CMK (cell line): ENCODE measurements around the gene GNAI3.
A peak's percentile ranks its signal among the peaks of the same experiment; 100 is the strongest.

ENCODE experiments used
- DNase-seq: peaks from one replicate; pipeline ENCODE4 v3.0.0-alpha.2; 2010; ENCODE audit warnings: low read depth

The GNAI3 gene

DNA sequence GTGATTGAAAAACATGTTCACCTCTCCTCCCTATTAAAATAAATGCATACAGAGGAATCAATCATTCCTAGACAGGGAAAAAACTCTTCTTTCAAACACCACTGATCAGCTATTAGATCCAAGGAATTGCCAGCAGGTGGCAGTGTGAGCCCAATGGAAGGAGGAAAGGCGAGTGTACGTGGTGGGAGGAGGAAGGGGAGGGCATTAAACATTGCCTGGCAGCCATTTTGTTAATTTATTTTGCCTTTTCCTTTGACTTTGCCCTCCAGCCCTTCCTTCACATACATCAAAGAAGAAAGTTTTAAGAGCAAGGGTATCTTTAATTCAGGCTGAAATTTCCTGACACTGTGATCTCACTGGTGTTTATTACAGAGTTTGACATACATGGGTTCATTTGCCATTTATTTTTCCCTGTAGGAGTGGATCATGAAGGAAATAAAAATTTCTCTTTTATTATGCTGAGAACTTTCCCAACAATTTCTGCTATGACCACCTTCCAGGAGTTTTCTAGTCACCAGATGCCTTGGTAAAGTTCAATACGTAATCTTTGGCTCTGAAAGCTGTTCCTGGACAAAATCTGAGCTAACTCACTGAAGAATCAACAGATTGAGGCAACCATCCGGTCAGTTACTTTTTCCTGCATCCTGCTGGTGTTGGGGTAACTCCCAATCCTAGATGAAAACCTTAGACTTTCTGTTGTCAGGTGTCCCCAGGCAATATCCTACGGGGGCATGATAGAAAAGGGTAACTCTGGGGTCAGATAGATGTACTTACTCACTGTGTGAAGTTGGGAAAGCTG lies 1.9 kb upstream of the GNAI3 start:
- peak; percentile 58 for DNase-seq

DNA sequence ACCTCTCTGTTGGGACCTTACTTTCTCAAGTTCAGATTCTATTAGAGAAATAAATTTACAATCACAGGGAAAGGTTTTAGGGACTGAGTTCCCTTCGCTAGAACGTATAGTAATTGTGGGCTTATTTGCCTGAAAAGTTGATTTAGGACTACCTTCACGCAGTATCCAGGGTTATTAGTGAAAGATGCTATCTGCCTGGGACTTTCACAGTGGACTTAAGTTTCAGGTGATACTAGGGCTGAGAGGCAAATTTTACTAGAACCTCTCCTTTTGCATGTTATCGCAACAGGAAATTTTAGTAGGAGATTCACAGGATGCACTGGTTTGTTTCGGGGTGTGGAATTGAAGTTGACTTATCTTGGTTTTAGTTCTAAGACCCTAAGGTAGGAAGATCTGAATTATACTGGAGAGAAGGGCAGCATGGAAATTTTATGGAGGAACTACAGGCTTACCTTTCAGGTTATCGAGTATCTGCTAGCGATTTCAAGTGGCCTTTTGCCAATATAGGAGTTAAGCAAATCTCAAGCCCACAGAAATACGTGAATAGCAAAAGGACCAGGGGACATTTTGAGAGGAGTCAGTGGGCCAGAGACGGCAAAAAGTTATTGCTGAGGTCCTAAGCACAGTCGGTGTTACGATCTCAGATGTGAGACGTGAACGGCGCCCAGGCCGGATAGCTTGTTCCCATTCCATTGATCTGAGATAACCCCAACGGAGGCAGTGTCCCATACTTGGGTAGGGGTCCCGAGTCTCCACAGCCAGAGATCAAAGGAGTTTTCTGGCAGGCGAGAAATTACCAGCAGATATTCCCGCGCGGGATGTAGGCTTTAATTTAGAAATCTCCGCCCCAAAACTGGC lies 723 bp upstream of the GNAI3 start:
- DNase-seq = no peak

DNA sequence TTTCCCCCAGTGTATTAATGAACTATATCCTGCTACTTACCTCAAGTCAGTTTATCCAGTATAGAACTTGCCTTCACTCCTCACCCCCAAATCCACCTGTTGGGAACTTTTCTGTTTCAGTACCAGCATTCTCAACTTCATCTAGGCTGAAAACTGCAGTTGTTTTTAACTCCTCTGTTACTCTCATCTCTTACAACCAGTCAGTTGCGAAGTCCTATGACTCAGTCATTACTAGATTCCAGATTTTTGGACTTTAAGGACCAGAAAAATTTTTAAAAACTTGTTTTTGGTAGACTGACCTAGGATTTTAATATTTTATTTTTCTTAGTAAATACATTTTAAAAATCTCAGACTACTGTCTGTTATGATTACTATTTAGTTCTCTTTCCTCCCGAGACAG lies 8.1 kb downstream of the GNAI3 start:
- DNase-seq = no peak

DNA sequence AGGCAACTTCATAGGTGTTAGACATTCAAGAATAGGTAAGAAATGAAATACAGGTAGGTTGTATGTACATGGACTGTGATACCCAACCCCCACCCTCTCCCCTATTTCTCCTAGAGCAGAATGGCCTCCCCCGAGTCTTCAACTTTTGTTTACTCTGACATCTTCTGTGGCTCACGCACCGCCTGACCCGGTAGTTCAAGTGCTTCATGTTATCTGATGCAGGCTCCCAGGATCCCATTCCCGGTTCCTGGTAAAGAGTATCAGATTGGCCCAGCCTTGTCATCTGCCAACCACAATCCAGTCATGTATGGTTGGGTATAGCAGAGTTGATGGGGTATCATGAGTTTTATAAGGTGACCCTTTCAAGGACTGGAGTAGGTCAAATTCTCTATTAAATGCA lies 9.1 kb downstream of the GNAI3 start:
- DNase-seq = no peak

DNA sequence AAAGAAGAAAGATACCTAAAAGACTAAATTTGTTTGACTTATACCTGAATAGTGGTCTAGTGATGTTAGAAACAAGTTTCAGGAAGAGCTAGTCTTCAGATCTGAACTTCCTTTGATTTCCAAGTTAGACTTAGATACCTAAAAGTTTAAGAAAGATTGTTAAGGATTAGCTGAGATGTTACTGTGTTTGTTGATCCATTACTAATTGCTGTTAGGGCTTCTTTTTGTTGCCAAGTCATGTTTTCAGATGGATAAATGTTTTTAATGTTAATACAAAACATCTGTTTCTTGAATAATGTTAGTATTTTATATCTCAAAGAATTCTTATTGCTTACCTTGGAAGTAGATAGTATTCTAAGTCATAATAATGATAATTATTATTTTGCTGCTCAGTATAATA lies 11.6 kb downstream of the GNAI3 start:
- no peak for DNase-seq

DNA sequence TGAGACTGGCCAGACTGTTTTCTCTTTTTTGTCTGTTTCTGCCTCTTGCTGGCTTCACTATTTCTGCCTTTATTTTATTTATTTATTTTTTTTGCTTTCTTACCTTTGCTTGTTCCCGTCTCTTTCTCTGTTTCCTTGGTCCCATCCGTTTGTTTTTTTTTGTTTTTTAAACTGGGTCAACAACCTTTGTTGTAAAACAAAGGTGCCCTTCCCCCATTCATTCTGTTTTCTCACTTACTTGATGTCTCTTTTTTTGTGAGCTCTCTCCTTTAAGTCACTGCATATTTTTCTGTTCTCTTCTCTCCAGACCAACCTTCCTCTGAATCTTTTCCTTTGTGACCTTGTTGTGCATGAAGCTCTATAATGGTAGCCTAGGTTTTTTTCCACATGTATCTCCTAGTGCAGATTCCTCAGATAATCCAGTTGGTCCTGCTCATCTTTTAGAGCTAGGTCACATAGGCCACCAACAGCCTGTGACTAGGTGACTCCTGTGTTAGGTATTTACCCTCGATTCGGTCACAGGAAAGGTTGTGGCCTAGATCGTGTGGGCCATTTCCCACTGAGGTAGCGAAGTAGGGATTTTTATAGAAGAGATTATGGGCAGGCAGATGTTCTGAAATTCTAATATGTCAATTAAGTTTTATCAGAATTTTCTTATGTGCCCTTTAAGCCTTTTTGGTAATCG lies 15.9 kb downstream of the GNAI3 start:
- no peak for DNase-seq

DNA sequence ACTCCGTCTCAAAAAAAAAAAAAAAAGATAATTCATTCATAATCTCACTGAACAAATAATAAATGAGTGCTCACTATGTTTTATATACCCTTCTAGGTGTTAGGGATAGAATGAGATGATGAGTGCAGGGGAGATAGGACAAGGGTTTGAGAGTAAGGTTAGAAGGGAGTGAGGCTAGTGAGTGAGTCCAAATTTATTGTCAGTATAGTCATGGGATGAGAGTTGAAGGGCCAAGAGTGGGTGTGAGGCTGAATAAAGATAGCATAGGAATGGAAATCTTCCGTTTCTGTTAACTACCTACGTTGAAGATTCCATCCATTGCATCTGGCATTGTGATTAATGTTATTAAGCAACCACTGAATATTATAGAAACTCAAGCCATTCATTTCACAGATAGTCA lies 16.8 kb downstream of the GNAI3 start:
- no peak for DNase-seq

DNA sequence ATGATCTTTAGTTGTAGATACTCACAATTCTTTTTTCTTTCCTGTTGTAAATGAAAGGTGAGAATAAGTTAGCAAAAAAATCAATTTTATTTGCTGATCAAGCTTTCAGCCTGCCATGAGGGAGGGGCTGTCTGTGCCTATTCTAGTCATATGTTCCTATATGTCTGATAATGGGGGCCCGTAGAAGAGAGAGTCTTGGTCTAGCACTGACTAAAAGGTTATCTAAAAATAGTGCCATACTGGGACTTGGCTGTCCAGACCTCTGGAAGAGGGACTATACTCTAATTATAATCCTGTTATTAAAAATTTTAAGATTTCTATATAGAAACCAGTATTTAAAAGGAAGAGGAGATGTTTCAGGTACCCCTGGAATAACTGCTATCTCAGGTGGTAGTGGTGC lies 18.6 kb downstream of the GNAI3 start:
- no peak for DNase-seq

DNA sequence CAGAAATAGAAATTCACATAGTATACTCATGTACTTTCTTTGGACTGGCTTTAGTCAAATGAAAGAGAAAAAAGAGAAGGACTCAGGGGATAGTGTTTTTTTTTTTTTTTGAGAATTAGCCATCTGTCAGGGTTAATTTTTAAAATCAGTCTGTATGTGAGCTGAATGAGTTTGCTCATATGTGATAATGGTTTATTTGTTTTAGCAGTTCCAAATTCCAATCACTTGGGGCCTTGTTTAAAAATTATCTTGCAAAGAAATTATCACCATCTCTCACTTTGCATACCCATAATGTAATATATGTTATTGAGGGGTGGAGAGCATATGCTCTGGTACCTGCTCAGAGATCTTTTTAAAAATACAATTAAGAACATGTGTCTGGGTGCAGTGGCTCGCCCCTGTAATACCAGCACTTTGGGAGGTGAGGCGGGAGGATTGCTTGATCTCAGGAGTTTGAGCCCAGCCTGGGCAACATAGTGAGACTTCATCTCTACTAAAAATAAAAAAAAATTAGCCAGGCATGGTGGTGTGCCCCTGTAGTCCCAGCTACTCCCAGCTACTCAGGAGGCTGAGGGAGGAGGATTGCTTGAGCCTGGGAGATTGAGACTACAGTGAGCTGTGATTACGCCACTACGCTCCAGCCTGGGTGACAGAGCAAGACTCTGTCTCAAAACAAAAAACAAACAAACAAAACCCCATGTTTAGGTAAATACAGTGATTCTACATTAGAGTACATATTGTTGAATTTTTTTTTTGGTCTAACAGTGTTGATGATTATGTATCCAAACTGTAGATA lies 19.7 kb downstream of the GNAI3 start:
- no peak for DNase-seq

DNA sequence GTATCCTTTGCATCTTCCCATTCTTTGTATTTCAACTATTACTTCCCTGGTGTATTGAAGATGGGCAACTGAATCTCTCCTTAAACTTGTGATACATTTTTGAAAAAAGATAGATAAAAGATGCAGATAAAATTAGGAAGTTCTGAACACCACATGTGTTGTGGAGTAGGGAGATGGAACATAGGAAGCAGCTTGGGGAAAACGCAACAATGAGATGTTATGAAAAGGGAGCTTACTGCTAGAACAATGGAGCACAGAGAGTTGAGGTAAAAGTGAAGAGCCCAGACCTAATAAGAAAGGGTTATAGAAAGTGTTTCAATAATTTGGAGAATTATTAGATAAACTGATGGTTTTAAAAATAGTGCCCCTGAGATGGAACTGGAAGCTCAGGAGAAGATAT lies 20.9 kb downstream of the GNAI3 start:
- DNase-seq = no peak

DNA sequence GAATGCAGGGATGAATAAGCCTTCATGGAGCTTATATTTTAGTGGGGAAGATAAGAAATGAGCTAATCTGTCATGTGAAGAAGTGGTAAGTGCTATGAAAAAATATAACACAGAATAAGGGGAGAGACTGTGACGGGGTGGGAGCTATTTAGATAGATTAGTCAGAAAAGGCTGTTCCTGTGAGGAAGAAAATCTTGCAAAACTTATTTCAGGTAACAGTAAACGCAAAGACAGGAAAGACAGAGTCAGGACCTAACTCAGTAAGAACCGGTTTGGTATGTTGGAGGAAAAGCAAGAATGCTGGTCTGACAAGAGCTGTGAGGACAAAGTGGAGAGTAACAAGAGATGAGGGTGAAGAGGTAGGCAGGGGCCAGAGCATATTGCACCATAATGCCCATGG lies 22.0 kb downstream of the GNAI3 start:
- DNase-seq = no peak

DNA sequence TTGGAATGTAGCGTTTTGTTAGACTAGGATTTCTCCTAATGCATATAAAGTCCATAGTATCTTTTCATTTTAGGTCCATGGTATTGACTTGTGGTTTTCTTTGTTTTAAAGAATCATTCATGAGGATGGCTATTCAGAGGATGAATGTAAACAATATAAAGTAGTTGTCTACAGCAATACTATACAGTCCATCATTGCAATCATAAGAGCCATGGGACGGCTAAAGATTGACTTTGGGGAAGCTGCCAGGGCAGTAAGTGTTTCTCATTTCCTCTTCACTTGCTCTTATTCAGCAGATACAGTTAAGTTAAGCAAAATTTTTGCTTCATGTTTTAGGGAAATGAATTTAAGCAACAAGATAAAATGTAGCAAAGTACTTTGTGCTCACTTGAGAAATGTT lies 25.4 kb downstream of the GNAI3 start:
- DNase-seq = no peak

DNA sequence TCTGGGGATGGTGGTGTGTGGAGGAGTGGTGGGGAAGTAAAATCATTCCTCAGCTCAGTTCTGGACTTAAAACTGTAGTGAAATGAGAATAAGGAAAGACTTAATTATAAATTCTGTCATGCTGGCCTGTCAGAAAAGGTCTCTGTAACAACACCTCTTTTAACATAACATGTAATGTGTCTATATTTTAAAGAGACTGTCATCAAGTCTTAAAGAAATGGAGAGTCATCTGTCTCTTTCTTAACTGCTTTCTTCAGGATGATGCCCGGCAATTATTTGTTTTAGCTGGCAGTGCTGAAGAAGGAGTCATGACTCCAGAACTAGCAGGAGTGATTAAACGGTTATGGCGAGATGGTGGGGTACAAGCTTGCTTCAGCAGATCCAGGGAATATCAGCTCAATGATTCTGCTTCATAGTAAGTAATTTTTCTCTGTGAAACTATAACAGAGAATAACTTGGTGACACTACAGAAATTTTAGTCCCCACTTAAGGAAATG lies 30.6 kb downstream of the GNAI3 start:
- DNase-seq = no peak

DNA sequence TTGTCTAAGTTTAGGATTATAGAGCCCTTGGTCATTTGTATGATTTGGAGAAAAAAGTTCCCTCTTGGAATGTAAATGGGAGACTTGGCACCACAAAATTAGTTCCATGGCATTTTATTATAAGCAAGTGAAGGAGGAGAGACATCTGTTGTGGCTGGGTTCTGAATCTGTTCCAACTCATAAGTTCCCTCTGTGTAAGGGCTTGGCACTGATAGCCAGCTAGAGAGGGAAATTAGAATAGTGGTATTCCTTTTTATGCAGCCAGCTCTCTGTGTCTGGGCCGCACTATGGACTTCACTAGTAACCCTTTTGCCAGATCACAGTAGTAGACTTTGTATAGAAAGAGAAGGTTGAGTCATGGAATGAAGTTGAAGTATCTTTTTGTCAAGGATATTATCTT lies 31.1 kb downstream of the GNAI3 start:
- DNase-seq = no peak

DNA sequence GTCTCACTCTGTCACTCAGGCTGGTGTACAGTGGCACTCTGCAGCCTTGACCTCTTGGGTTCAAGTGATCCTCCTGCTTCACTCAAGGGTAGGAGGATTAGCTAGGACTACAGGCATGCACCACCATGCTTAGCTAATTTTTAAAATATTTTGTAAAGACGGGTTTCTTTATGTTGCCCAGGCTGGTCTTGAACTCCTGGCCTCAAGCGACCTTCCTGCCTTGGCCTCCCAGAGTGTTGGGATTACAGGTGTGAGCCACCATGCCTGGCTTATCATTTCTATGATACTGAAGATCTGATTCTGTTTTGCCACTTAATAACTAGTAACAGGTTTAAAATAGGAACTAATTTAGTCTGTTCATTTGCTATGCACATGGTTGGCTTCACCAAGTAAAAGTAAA lies 33.6 kb downstream of the GNAI3 start:
- no peak for DNase-seq

DNA sequence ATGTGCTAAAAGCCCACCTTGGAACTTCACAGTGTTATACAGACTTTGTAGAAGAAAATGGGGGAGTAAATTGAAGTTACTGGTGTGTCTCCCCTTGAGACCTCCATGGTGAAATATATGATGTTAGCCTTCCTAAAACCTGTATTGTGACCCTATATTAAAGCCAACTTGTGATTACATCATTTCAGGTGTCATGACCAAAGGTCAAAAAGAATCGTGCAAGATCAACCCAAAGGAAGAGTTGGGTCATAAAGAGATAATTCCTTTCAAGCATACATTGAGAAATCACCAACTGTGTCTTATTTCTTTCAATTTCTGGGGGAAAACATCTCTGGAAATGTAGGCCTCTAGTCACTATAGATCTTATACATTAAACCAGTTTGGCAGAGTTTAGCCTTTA lies 36.4 kb downstream of the GNAI3 start:
- no peak for DNase-seq

DNA sequence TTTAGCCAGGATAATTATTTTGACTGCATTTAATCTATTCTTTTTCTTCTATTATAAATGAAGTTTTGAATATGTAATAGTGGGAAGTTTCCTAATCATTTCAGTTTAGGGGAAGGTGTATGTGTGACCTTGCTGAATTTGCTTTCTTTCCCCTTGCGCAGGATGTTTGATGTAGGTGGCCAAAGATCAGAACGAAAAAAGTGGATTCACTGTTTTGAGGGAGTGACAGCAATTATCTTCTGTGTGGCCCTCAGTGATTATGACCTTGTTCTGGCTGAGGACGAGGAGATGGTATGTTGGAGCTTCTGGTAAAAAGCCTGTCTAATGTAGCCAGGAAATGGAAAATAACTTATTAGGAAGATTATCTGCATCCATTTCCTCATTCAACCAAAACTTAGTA lies 37.6 kb downstream of the GNAI3 start:
- no peak for DNase-seq

DNA sequence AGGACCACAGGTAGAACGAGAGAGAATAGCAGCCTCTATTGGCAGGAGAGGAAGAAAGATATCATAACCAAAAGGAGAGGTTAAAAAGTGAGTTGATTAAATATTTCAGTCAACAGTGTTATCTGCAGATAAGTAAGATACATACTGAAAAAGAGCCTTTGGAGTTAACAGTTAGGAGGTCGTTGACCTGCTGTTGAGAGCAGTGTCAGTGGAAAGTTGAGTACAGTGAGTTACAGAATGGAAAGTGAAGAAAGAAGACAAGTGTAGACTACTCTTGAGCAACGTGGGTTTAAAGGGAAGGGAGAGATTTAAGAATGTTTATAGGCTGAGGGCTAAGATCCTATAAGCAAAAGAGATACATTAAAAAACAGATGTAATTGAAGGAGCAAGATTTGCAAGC lies 40.8 kb downstream of the GNAI3 start:
- no peak for DNase-seq

DNA sequence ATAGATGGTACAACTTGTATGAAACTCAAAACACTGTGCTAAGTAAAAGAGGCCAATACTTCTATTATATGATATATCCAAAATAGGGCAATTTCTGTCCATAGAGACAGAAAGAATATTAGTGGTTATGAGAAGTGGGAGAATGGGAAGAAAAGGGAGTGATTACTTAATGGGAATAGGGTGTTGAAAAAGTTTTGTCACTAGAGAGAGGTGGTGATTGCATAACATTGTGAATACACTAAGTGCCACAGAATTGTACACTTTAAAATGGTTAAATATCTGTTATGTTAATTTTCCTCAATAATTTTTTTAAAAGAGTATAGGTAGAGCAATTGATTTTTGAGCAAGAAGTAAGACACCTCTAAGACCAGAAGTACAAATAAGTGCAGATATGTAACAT lies 41.3 kb downstream of the GNAI3 start:
- DNase-seq = no peak

DNA sequence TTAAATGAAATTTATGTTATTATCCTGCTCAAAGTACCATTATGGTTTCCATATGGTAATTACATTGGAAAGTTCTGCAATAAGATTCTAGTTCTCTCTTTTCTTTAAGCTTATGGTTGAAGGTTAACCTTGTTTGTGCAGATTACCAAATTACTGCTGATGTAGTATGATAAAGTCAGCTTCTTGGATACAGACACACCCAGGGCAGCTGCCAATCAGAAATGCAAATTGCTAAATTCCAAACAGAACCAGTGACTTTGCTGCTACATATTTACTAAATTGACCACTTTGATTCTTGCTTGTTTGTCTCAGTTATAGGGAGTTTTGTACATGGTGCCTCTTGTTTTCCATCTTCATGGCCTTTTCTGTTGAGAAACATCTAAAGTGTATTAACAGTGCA lies 44.5 kb downstream of the GNAI3 start:
- no peak for DNase-seq

DNA sequence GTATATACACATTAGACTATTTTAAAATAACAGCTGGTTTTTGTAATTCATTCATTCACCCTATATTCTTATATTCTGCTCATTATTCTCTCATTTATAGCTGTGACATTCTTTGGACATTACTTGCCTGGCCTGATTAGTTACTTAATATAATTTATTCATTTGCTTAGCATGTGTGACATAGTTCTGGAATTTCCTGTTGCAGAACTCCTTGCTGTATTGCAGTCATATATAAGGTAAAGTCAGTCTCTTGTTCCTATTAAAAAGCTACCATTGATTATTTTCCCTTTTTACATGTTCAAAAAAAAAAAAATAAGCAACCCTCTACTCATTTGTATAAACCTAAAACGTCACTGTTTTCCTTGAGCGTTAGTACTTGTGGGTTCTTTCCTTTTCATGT lies 47.1 kb downstream of the GNAI3 start:
- DNase-seq = no peak

DNA sequence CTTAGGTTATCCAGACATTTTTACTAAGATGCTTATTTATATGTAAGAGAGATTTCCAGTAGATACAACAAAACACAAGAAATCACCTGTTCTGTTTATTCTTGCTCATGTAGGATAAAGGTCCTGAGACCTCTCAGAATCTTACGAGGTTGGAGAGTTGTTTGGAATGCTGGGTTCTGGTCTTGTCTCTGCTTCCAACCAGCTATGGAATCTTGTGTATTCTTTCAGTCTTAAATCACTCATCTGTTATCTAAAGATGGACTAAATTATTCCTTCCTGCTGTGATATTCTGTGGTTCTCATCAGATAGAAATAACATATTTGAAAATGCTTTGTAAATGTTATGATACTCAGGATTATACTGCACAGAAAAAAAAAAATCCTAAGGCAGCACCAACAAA lies 49.7 kb downstream of the GNAI3 start:
- DNase-seq = no peak
